Measurements from ENCODE around the gene METRN. TPM values are rescaled to one million over a fixed set of nuclear protein-coding genes. Genes with fewer than 3 reads are reported as not detected.

Gene METRN
- total RNA-seq, 2 donors from 2014 or later = 52.0 to 78.2 TPM

DNA sequence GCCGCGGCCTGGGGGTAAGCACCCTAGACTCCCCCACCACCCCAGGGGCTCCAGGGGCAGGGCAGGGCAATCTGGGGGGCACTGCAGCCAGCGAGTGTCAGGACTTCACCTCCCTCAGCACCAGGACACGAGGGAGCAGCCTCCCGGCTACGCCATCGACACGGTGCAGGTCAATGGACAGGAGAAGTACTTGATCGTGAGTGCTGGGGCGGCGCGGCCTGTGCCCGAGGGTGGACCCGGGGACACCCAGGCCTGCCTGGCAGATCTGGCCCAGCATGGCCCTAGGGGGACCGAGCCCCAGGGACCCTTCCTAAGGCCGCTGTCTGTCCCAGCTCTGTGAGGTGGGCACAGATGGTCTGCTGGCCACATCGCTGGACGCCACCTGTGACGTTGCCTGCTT is 42.5 kb upstream of the METRN start:
- H3K4me1 ChIP-seq (replicated peaks) = peaks cover 7% of the 10 kb centered on the region
- H3K27me3 ChIP-seq (replicated peaks; ENCODE audit: insufficient read depth) = no peaks in the 10 kb centered on the region
- no peak overlapping the region for H3K27ac ChIP-seq
- no peaks in the 10 kb centered on the region for H3K9me3 ChIP-seq
- WGBS = 89% methylated on average over 16 of the region's 19 CpGs
- TF ChIP-seq, protein P1, sequence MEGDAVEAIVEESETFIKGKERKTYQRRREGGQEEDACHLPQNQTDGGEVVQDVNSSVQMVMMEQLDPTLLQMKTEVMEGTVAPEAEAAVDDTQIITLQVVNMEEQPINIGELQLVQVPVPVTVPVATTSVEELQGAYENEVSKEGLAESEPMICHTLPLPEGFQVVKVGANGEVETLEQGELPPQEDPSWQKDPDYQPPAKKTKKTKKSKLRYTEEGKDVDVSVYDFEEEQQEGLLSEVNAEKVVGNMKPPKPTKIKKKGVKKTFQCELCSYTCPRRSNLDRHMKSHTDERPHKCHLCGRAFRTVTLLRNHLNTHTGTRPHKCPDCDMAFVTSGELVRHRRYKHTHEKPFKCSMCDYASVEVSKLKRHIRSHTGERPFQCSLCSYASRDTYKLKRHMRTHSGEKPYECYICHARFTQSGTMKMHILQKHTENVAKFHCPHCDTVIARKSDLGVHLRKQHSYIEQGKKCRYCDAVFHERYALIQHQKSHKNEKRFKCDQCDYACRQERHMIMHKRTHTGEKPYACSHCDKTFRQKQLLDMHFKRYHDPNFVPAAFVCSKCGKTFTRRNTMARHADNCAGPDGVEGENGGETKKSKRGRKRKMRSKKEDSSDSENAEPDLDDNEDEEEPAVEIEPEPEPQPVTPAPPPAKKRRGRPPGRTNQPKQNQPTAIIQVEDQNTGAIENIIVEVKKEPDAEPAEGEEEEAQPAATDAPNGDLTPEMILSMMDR (IDR thresholded peaks at IDR 0.05) = no peak
- TF ChIP-seq POLR2AphosphoS5 (IDR thresholded peaks at IDR 0.05) = no peak
- TF ChIP-seq POLR2A (IDR thresholded peaks at IDR 0.05) = no peak
- H3K4me3 ChIP-seq = no peak overlapping the region
- no peak for DNase-seq (ENCODE audit: low spot score)
- H3K36me3 ChIP-seq = peaks cover 17 to 37% of the 10 kb centered on the region in 2 donors
- intact Hi-C loops (cut with DNase I) = no loop called here

- intact Hi-C loops (cut with DNase I) = no loop called here
- Histone ChIP-seq H3K27ac (no peak overlapping the region), H3K27me3 (replicated peaks; ENCODE audit: insufficient read depth) (no peaks in the 10 kb centered on the region), H3K36me3 (peaks cover 17 to 37% of the 10 kb centered on the region in 2 donors), H3K9me3 (no peaks in the 10 kb centered on the region), H3K4me1 (replicated peaks) (peaks cover 7% of the 10 kb centered on the region), H3K4me3 (no peak overlapping the region)
- WGBS = 90% methylated on average over 21 of the region's 21 CpGs
- DNase-seq (ENCODE audit: low spot score) = no peak
- TF ChIP-seq POLR2AphosphoS5 (IDR thresholded peaks at IDR 0.05) = no peak
- TF ChIP-seq POLR2A (IDR thresholded peaks at IDR 0.05) = no peak
- TF ChIP-seq, protein P1 (IDR thresholded peaks at IDR 0.05) = no peak
Observed at GRCh38 chr16:672851-673250, 42.1 kb upstream of the METRN start.

- Histone ChIP-seq H3K36me3 (peaks cover 17 to 37% of the 10 kb centered on the region in 2 donors), H3K4me1 (replicated peaks) (peaks cover 7% of the 10 kb centered on the region), H3K27ac (no peak overlapping the region), H3K27me3 (replicated peaks; ENCODE audit: insufficient read depth) (no peaks in the 10 kb centered on the region), H3K9me3 (no peaks in the 10 kb centered on the region), H3K4me3 (no peak overlapping the region)
- TF ChIP-seq, protein P1 (IDR thresholded peaks at IDR 0.05) = no peak
- no peak for TF ChIP-seq POLR2AphosphoS5 (IDR thresholded peaks at IDR 0.05)
- TF ChIP-seq POLR2A (IDR thresholded peaks at IDR 0.05) = no peak
- intact Hi-C loops (cut with DNase I) = no loop called here
- DNase-seq (ENCODE audit: low spot score) = no peak
- WGBS = 90% methylated on average over 18 of the region's 18 CpGs
Observed at GRCh38 chr16:673399-673991, 41.4 kb upstream of the METRN start.

- Histone ChIP-seq H3K9me3 (no peaks in the 10 kb centered on the region), H3K27ac (no peak overlapping the region), H3K4me1 (replicated peaks) (no peaks in the 10 kb centered on the region), H3K27me3 (replicated peaks; ENCODE audit: insufficient read depth) (no peaks in the 10 kb centered on the region), H3K4me3 (no peak overlapping the region), H3K36me3 (peaks cover 17 to 37% of the 10 kb centered on the region in 2 donors)
- DNase-seq (ENCODE audit: low spot score) = no peak
- intact Hi-C loops (cut with DNase I) = no loop called here
- TF ChIP-seq POLR2AphosphoS5 (IDR thresholded peaks at IDR 0.05) = no peak
- TF ChIP-seq, protein P1 (IDR thresholded peaks at IDR 0.05) = no peak
- TF ChIP-seq POLR2A (IDR thresholded peaks at IDR 0.05) = no peak
- 89% methylated on average over 19 of the region's 22 CpGs for WGBS
Observed at GRCh38 chr16:674214-674881, 40.6 kb upstream of the METRN start.

All from prostate gland (tissue), 2 donors.